HepG2 (cell line): ENCODE data around the gene TEX22. TPM values are rescaled to one million over a fixed set of nuclear protein-coding genes. Genes with fewer than 3 reads are reported as not detected.

ENCODE experiments used
- ATF4 ChIP-seq, 2 experiments: fragments of 450-650 bp in 1 of 2; sonication (generic) in 1 of 2; formaldehyde crosslinking; IDR thresholded peaks; 2 replicates each; pipeline versions ENCODE4 v1.5.0 to v1.8.0; 2020 to 2022; ENCODE audit warnings: mild to moderate bottlenecking in 1 of 2, missing genetic modification reagents in 1 of 2
- CEBPG ChIP-seq: IDR thresholded peaks from 2 replicates; pipeline ENCODE4 v1.6.1; 2016
- HOXA7 ChIP-seq: sonication (generic); formaldehyde crosslinking; IDR thresholded peaks from 2 replicates; pipeline ENCODE4 v1.8.1; 2022; ENCODE audit warnings: mild to moderate bottlenecking, missing genetic modification reagents, moderate library complexity
- HOXD1 ChIP-seq: sonication (generic); formaldehyde crosslinking; IDR thresholded peaks from 2 replicates; pipeline ENCODE4 v1.5.0; 2020; ENCODE audit warnings: missing genetic modification reagents
- MYPOP ChIP-seq: sonication (generic); formaldehyde crosslinking; IDR thresholded peaks from 2 replicates; pipeline ENCODE4 v1.8.1; 2023; ENCODE audit warnings: mild to moderate bottlenecking, moderate library complexity, missing genetic modification reagents
- SP2 ChIP-seq: sonication (generic); formaldehyde crosslinking; IDR thresholded peaks from 2 replicates; pipeline ENCODE4 v1.5.1; 2020; ENCODE audit warnings: mild to moderate bottlenecking, missing genetic modification reagents
- SRSF9 ChIP-seq: fragments of 200-400 bp; formaldehyde crosslinking; IDR thresholded peaks from 2 replicates; pipeline ENCODE4 v1.6.1; 2018; ENCODE audit warnings: borderline replicate concordance, mild to moderate bottlenecking, low read depth, low read length; ENCODE audit not compliant: insufficient read depth, poor library complexity, severe bottlenecking
- TCF7 ChIP-seq: sonication (generic); IDR thresholded peaks from 2 replicates; pipeline ENCODE4 v1.6.1; 2016; ENCODE audit warnings: antibody characterized with exemption, low read depth
- ZBED4 ChIP-seq: sonication (generic); formaldehyde crosslinking; IDR thresholded peaks from 2 replicates; pipeline ENCODE4 v1.4.0; 2020; ENCODE audit warnings: missing genetic modification reagents, borderline replicate concordance
- ZFP41 ChIP-seq: sonication (generic); formaldehyde crosslinking; IDR thresholded peaks from 2 replicates; pipeline ENCODE4 v1.4.0; 2020; ENCODE audit warnings: mild to moderate bottlenecking, missing genetic modification reagents, borderline replicate concordance
- ZNF563 ChIP-seq: sonication (generic); formaldehyde crosslinking; IDR thresholded peaks from 2 replicates; pipeline ENCODE4 v1.8.0; 2022; ENCODE audit warnings: mild to moderate bottlenecking, moderate library complexity, missing genetic modification reagents
- polyA plus RNA-seq, 8 experiments: library from polyadenylated mRNA; depleted of rRNA in 3 of 8; stranded (reverse) in 7 of 8; unstranded in 1 of 8; fragments of >200 nt; fragmentation: Illumina TruSeq in 4 of 8; extraction: Trizol in 4 of 8; gene quantifications; 2 replicates each; pipeline versions ENCODE4 v1.2.1 to v1.2.3, GENCODE V29; 2011 to 2016; ENCODE audit warnings: low read depth in 4 of 8, missing spikeins in 1 of 8, mixed read lengths in 1 of 8; ENCODE audit not compliant: insufficient read depth in 1 of 8
- total RNA-seq, 5 experiments: library from RNA; depleted of rRNA; stranded (reverse); fragments of >200 nt; fragmentation: Illumina TruSeq; extraction: Trizol; gene quantifications; 2 replicates each; pipeline ENCODE4 v1.2.3, GENCODE V29; 2016; ENCODE audit warnings: low read depth in 1 of 5

The TEX22 gene
- total and polyA plus RNA-seq, 2 of the 13 experiments (the other 11 are each of a cell fraction or from before 2014, with no cell fraction given) = 0.07 to 0.27 TPM

GRCh38 chr14:105411985-105412770 lies 13.8 kb downstream of the TEX22 start (continued):
- no peak for TF ChIP-seq ATF4 (CRISPR knock-in tag; IDR thresholded peaks at IDR 0.05)
- no peak for TF ChIP-seq SP2 (CRISPR knock-in tag)
- no peak for TF ChIP-seq CEBPG (CRISPR knock-in tag)
- no peak for TF ChIP-seq ZFP41 (CRISPR knock-in tag)
- no peak for TF ChIP-seq HOXA7 (CRISPR knock-in tag)
- TF ChIP-seq HOXD1 (CRISPR knock-in tag) = no peak
- TF ChIP-seq TCF7 = no peak
- 0 out of 2 replicates have a peak, but pooled peaks have one; percentile 12 for TF ChIP-seq MYPOP (CRISPR knock-in tag)
- TF ChIP-seq SRSF9 = no peak
- TF ChIP-seq ZBED4 (CRISPR knock-in tag) = no peak
- 0 out of 2 replicates have a peak, but pooled peaks have one; percentile 42 for TF ChIP-seq ZNF563 (CRISPR knock-in tag)
